HG03342 (cell line): ENCODE results near the gene RARS2.
"Not testable (repeated sequence)": the region's sequence is repeated elsewhere in the genome, so short reads cannot be mapped to it uniquely, and the experiment has no call there.

ENCODE experiments used
- ATAC-seq: cut with Tn5 transposase; IDR thresholded peaks from one replicate; pipeline ENCODE4 v1.9.1; 2021; ENCODE audit warnings: mild to moderate bottlenecking, moderate library complexity; ENCODE audit not compliant: unreplicated experiment

The RARS2 gene

GRCh38 chr6:87504441-87504840 is 85.3 kb downstream of the RARS2 start:
- no peak for ATAC-seq

GRCh38 chr6:87501809-87502572 is 87.8 kb downstream of the RARS2 start:
- no peak for ATAC-seq

GRCh38 chr6:87498048-87498447 is 91.7 kb downstream of the RARS2 start:
- no peak for ATAC-seq

- ATAC-seq = peak; percentile 85
Measured at GRCh38 chr6:87494761-87495422, 94.9 kb downstream of the RARS2 start.

- not testable (repeated sequence) for ATAC-seq
Measured at GRCh38 chr6:87489326-87489725, 100.5 kb downstream of the RARS2 start.

GRCh38 chr6:87487555-87487954 is 102.2 kb downstream of the RARS2 start:
- no peak for ATAC-seq

GRCh38 chr6:87484491-87484890 is 105.3 kb downstream of the RARS2 start:
- no peak for ATAC-seq

- no peak for ATAC-seq
Measured at GRCh38 chr6:87483929-87484328, 105.9 kb downstream of the RARS2 start.

GRCh38 chr6:87482366-87482765 is 107.4 kb downstream of the RARS2 start:
- ATAC-seq = no peak

GRCh38 chr6:87481931-87482330 is 107.9 kb downstream of the RARS2 start:
- ATAC-seq = no peak

- ATAC-seq = peak; percentile 68
Measured at GRCh38 chr6:87473419-87473903, 116.3 kb downstream of the RARS2 start.

- ATAC-seq = peak; percentile 93
Measured at GRCh38 chr6:87472525-87473418, 117.0 kb downstream of the RARS2 start, which contains the start of gene SLC35A1. SLC35A1 (plus strand) TSS chr6:87472974; CDS start chr6:87473004, 30 bp downstream.

GRCh38 chr6:87465051-87465450 is 124.7 kb downstream of the RARS2 start:
- no peak for ATAC-seq
